Brain microvascular endothelial cell (primary cell): ENCODE measurements around the gene DOCK2.

Source experiments
- DNase-seq: peaks from one replicate; pipeline ENCODE4 v3.0.0-alpha.2; 2020
- H3K27ac ChIP-seq: fragments of 250-450 bp; sonication (Bioruptor Pico); 2 replicates; pipeline ENCODE4 v1.5.1; 2020; ENCODE audit warnings: mild to moderate bottlenecking, moderate library complexity
- H3K27me3 ChIP-seq: fragments of 250-450 bp; sonication (Bioruptor Pico); replicated peaks from 2 replicates; pipeline ENCODE4 v1.5.1; 2020; ENCODE audit warnings: mild to moderate bottlenecking
- H3K36me3 ChIP-seq: fragments of 250-450 bp; sonication (Bioruptor Pico); replicated peaks from 2 replicates; pipeline ENCODE4 v1.5.1; 2020; ENCODE audit warnings: mild to moderate bottlenecking
- H3K4me3 ChIP-seq: 2 replicates; pipeline ENCODE4 v1.5.1; 2011; ENCODE audit warnings: low read depth, mild to moderate bottlenecking, control low read depth, low read length, moderate library complexity
- in situ Hi-C: cut with HindIII; loops from 2 replicates; pipeline ENCODE4 v1.10.0; 2017; ENCODE audit warnings: low sequenced_read_pairs, low pct_ligation_motif_present
- TF ChIP-seq, protein P1 (sequence below): IDR thresholded peaks from 2 replicates; pipeline ENCODE4 v1.5.1; 2011; ENCODE audit warnings: low read depth, mild to moderate bottlenecking, moderate library complexity, low read length, control low read depth, inconsistent platforms; ENCODE audit errors: missing control alignments

DOCK2 gene

DNA sequence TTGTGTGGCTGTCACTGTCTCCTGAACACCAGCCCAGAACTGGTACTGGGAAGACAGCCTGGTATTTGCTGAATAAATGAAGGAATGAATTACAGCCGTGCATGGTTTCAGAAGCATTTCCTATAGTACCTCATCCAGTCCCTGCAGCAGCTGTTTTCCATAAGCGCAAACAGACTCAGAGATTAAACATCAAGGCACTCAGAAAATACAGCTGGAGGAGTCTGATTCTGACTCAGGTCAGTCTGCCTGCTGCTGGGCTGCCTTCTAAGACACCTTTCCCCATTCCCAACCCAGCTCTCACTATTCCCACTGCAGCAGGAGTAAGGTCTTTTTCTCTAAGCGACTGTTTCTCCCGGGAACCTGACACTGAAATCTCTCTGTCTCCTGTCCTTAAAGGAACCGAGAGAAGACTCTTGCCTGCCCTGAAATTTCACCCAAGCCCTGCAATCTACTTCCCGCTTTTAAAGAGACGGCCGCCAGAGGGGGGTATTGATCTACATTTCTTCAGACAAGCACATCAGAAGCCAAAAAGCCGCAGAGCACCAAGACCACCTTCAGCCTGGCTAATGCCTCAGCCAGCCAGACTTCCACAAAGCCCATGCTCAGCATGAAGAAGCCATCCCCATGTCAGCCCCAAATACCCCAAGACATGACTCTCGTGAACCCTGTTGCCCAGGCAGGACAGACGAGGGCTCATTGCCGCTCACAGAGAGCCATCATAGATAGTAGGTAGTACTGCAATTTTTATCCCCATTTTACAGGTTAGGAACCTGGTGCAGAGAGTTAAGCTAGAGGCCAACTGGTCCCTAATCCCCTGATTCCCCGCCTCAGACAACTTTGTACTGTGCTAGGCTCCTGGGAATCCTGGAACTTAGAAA, 463.2 kb downstream of the DOCK2 start:
- TF ChIP-seq, protein P1, sequence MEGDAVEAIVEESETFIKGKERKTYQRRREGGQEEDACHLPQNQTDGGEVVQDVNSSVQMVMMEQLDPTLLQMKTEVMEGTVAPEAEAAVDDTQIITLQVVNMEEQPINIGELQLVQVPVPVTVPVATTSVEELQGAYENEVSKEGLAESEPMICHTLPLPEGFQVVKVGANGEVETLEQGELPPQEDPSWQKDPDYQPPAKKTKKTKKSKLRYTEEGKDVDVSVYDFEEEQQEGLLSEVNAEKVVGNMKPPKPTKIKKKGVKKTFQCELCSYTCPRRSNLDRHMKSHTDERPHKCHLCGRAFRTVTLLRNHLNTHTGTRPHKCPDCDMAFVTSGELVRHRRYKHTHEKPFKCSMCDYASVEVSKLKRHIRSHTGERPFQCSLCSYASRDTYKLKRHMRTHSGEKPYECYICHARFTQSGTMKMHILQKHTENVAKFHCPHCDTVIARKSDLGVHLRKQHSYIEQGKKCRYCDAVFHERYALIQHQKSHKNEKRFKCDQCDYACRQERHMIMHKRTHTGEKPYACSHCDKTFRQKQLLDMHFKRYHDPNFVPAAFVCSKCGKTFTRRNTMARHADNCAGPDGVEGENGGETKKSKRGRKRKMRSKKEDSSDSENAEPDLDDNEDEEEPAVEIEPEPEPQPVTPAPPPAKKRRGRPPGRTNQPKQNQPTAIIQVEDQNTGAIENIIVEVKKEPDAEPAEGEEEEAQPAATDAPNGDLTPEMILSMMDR: peak; percentile 81
- H3K4me3 ChIP-seq: no peak overlapping the region
- no peaks in the 10 kb centered on the region for H3K27me3 ChIP-seq
- peak; percentile 81 for DNase-seq
- H3K27ac ChIP-seq: no peak overlapping the region
- in situ Hi-C loops: no loop called here
- no peaks in the 10 kb centered on the region for H3K36me3 ChIP-seq

DNA sequence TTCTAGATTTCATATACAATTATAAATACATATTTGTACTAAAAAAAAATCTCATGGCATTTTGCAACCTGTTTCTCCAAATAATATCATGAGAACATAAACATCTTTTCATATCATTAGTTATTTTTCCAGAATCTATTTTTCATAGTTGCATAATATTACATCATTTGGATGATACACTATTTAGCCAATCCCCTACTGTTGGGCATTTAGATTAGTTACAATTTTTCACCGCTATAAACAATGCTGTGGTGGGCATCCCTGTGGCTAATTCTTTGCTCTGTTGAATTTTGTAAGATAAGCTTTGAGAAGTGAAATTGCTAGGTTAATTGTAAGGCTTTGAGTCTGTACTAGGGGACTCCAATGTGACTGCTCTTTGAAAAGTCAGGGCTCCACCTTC, 466.4 kb downstream of the DOCK2 start:
- DNase-seq: no peak
- in situ Hi-C loops: no loop called here
- Histone ChIP-seq H3K36me3 (no peaks in the 10 kb centered on the region), H3K4me3 (no peak overlapping the region), H3K27ac (no peak overlapping the region), H3K27me3 (no peaks in the 10 kb centered on the region)
- TF ChIP-seq, protein P1: no peak

DNA sequence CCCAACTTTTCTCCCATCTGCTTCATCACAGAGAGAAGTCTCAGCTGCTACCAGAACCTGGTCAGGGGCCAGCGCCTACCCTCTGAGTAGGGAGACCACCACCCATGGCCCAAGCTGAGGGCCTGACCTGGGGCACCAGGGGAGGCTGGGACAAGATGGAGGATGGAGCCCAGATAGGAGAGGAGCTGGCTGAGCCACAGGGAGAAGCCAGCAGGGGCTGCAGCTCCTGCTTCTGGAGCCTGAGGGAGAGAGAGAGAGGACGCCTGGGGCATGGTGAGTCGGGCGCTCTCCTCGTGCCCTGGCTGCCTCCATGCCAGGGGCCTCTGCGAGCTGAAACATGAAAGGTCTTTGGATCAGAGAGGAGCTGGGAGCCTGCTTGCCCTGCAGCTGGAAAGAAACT, 467.2 kb downstream of the DOCK2 start:
- Histone ChIP-seq H3K27me3 (no peaks in the 10 kb centered on the region), H3K27ac (no peak overlapping the region), H3K36me3 (no peaks in the 10 kb centered on the region), H3K4me3 (no peak overlapping the region)
- TF ChIP-seq, protein P1: no peak
- in situ Hi-C loops: no loop called here
- DNase-seq: no peak

DNA sequence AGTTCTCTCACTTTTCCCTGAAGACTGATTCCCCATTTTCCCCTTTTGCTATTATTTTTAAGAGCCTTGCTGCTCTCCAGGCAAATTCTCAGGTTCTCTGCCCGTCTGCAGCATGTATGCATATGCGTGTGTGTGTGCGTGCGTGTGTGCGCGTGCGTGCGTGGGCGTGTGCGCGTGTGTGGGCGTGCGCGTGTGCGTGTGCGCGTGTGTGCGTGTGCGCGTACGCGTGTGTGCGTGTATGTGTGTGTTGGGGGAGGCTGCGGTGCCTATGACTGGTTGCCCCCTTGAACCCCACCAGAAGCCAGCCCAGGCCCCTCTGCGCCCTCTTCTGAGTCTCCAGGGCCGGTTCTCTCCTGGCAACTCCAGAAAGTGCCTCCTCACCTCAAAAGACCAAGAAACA, 467.6 kb downstream of the DOCK2 start:
- TF ChIP-seq, protein P1: no peak
- no peaks in the 10 kb centered on the region for H3K36me3 ChIP-seq
- H3K27me3 ChIP-seq: no peaks in the 10 kb centered on the region
- DNase-seq: no peak
- H3K4me3 ChIP-seq: no peak overlapping the region
- in situ Hi-C loops: no loop called here
- no peak overlapping the region for H3K27ac ChIP-seq

DNA sequence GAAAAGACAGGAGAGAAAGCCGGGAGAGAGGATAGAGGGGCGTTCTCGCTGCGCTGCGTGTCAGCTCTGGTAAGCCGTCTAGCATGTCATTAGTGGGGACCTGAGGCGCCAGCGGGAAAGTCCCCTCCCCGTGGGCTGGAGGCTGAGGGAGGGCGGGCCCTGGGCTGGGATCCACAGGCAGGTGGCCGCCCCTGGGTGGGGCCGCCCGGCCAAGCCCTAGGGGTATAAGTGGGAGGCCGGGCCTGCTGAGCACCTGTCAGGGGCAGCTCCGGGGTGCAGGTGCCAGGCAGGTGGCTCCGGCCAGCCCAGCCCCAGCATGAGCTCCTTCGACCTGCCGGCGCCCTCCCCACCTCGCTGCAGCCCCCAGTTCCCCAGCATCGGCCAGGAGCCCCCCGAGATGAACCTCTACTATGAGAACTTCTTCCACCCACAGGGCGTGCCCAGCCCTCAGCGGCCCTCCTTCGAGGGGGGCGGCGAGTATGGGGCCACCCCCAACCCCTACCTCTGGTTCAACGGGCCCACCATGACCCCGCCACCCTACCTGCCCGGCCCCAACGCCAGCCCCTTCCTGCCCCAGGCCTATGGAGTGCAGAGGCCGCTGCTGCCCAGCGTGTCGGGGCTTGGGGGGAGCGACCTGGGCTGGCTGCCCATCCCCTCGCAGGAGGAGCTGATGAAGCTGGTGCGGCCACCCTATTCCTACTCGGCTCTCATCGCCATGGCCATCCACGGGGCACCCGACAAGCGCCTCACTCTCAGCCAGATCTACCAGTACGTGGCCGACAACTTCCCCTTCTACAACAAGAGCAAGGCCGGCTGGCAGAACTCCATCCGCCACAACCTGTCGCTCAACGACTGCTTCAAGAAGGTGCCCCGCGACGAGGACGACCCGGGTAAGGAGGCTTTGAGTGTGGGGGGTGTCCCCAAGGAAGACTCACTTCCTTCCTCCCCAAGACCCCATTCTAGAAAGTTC, 468.9 kb downstream of the DOCK2 start, which contains the start of gene FOXI1:
FOXI1 (plus strand) TSS at position 256 of the 970 bp plus-strand sequence; CDS start at position 317, 61 bp downstream.
- in situ Hi-C loops: no loop called here
- no peak within 1 kb of the TSS for H3K4me3 ChIP-seq
- TF ChIP-seq, protein P1: no peak
- no peak for DNase-seq
- no peak within 1 kb of the TSS for H3K27ac ChIP-seq
- no peaks in the 10 kb centered on the region for H3K27me3 ChIP-seq
- H3K36me3 ChIP-seq: no peaks in the 10 kb centered on the region
